Gastrocnemius medialis (tissue), 4 donors: ENCODE measurements around the gene LANCL2. TPM values are rescaled to one million over a fixed set of nuclear protein-coding genes. Genes with fewer than 3 reads are reported as not detected.

Source experiments
- ATAC-seq, 2 donors: fragments of 150-250 bp; one replicate each; pipeline ENCODE4 v1.9.1; 2016
- DNase-seq, 2 donors: peaks; one replicate each; pipeline ENCODE4 v3.0.0-alpha.2; 2019
- H3K27ac ChIP-seq, 4 donors: fragments of 200-600 bp; sonication (generic); 1 replicate in 1 of 4; 2 replicates in 3 of 4; pipeline ENCODE4 v1.5.1; 2016 to 2018; ENCODE audit warnings: mild to moderate bottlenecking in 2 of 4, moderate library complexity in 1 of 4
- H3K27me3 ChIP-seq, 3 donors: fragments of 200-600 bp; sonication (generic) in 2 of 3; 1 replicate in 1 of 3; 2 replicates in 2 of 3; pipeline versions ENCODE4 v1.5.1 to v1.6.0; 2016 to 2019; ENCODE audit warnings: mild to moderate bottlenecking in 1 of 3, moderate library complexity in 1 of 3
- H3K36me3 ChIP-seq, 2 donors: fragments of 200-600 bp; sonication (generic) in 1 of 2; one replicate each; pipeline ENCODE4 v1.5.1; 2017 to 2018
- H3K4me1 ChIP-seq, 2 donors: fragments of 200-600 bp; sonication (generic) in 1 of 2; one replicate each; pipeline ENCODE4 v1.5.1; 2016 to 2017; ENCODE audit warnings: mild to moderate bottlenecking in 2 of 2
- H3K4me3 ChIP-seq, 4 donors: fragments of 200-600 bp; sonication (generic) in 3 of 4; 1 replicate in 1 of 4; 2 replicates in 3 of 4; pipeline ENCODE4 v1.5.1; 2016 to 2019; ENCODE audit warnings: mild to moderate bottlenecking in 2 of 4
- H3K9me3 ChIP-seq, 3 donors: fragments of 200-600 bp; sonication (generic) in 2 of 3; 1 replicate in 1 of 3; 2 replicates in 2 of 3; pipeline ENCODE4 v1.5.1; 2016 to 2019
- POLR2A ChIP-seq, 2 donors: fragments of 450-650 bp; IDR thresholded peaks; one replicate each; pipeline ENCODE4 v1.6.1; 2017; ENCODE audit warnings: antibody characterized with exemption in 2 of 2, mild to moderate bottlenecking in 2 of 2, moderate library complexity in 2 of 2
- in situ Hi-C, 4 donors: fragments of 200-750 bp; cut with MboI; loops; one replicate each; pipeline versions ENCODE4 v1.15.0 to v1.8.0; 2017; ENCODE audit warnings: low sequenced_read_pairs in 4 of 4
- intact Hi-C: fragments of 100-400 bp; cut with DNase I; formaldehyde crosslinking; loops from one replicate; pipeline ENCODE4 v1.15.1; 2023; ENCODE audit warnings: low total_unique reads
- total RNA-seq, 4 donors: library from RNA; depleted of rRNA; stranded (reverse); fragments of >200 nt; gene quantifications; one replicate each; pipeline versions ENCODE4 v1.1.0 to v1.2.3, GENCODE V29; 2016
- TF ChIP-seq, protein P1 (sequence below), 5 experiments: fragments of 450-650 bp in 3 of 5; fragments of 200-600 bp in 2 of 5; sonication (generic) in 2 of 5; IDR thresholded peaks in 4 of 5; conservative IDR thresholded peaks in 1 of 5; 1 replicate in 4 of 5; 2 replicates in 1 of 5; pipeline ENCODE4 v1.5.1; 2016 to 2019; ENCODE audit warnings: antibody characterized with exemption in 5 of 5, mild to moderate bottlenecking in 3 of 5, moderate library complexity in 3 of 5

LANCL2 gene, protein sequence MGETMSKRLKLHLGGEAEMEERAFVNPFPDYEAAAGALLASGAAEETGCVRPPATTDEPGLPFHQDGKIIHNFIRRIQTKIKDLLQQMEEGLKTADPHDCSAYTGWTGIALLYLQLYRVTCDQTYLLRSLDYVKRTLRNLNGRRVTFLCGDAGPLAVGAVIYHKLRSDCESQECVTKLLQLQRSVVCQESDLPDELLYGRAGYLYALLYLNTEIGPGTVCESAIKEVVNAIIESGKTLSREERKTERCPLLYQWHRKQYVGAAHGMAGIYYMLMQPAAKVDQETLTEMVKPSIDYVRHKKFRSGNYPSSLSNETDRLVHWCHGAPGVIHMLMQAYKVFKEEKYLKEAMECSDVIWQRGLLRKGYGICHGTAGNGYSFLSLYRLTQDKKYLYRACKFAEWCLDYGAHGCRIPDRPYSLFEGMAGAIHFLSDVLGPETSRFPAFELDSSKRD
- 10 to 100 TPM in 1 of 4 donors, 1 to 10 TPM in 3; 5.1 to 13.0 (median 7.4) TPM for total RNA-seq

DNA sequence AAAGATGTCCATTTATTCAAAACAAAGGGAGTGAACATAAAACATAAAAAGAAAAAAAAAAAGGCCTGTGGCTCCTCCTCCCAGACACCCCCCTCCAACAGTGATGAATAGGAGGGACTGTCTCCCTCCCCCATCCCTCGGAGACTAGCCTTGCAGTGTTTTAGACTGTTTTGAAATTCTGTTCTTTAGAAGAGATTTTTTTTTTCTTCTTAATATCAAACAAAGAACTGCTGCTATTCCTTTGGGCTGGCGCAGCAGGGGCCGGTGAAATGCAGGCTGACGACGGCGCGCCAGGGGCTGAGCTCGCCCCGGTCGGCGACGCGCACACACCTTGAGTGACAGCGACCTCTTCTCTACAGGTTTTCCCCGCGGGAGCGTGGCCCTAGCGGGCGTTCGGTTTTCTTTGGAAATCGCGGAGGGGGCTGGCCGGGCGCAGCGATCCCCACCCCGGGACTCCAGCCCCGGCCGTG, at the start of gene LANCL2:
Gene LANCL2, plus strand, starts transcription at position 133 of the 470 bp plus-strand sequence. CDS start 689 bp downstream, outside the sequence.
- peak within 1 kb of the TSS; percentile 97 to 99 (median 98) for H3K27ac ChIP-seq
- H3K36me3 ChIP-seq = no peaks in the 10 kb centered on the region
- in situ Hi-C loops = loop anchor here in 2 of 4 donors (25.0 kb wide), 2 partner anchors 603 to 697 kb away; partner anchors contain the start of genes SEC61G (in 2 of the 2), CCT6A (in 1 of the 2), PSPH (in 1 of the 2) and SUMF2 (in 1 of the 2)
- peak within 1 kb of the TSS; percentile 86 to 99 (median 91) for H3K4me3 ChIP-seq
- no peaks in the 10 kb centered on the region for H3K9me3 ChIP-seq
- ATAC-seq = peak; percentile 48
- intact Hi-C loops = loop anchor here (1.0 to 10.0 kb wide), 5 partner anchors 83 to 717 kb away; partner anchors contain the start of genes MRPS17 and VOPP1
- peak; percentile 11 to 26 for DNase-seq
- H3K4me1 ChIP-seq = peaks cover 11 to 23% of the 10 kb centered on the region in 2 donors
- no peak for TF ChIP-seq POLR2A (IDR thresholded peaks at IDR 0.05)
- TF ChIP-seq, protein P1, sequence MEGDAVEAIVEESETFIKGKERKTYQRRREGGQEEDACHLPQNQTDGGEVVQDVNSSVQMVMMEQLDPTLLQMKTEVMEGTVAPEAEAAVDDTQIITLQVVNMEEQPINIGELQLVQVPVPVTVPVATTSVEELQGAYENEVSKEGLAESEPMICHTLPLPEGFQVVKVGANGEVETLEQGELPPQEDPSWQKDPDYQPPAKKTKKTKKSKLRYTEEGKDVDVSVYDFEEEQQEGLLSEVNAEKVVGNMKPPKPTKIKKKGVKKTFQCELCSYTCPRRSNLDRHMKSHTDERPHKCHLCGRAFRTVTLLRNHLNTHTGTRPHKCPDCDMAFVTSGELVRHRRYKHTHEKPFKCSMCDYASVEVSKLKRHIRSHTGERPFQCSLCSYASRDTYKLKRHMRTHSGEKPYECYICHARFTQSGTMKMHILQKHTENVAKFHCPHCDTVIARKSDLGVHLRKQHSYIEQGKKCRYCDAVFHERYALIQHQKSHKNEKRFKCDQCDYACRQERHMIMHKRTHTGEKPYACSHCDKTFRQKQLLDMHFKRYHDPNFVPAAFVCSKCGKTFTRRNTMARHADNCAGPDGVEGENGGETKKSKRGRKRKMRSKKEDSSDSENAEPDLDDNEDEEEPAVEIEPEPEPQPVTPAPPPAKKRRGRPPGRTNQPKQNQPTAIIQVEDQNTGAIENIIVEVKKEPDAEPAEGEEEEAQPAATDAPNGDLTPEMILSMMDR (IDR thresholded peaks at IDR 0.05 in 4 of 5, conservative IDR thresholded peaks at IDR 0.05 in 1 of 5) = no peak
- H3K27me3 ChIP-seq = no peaks in the 10 kb centered on the region

DNA sequence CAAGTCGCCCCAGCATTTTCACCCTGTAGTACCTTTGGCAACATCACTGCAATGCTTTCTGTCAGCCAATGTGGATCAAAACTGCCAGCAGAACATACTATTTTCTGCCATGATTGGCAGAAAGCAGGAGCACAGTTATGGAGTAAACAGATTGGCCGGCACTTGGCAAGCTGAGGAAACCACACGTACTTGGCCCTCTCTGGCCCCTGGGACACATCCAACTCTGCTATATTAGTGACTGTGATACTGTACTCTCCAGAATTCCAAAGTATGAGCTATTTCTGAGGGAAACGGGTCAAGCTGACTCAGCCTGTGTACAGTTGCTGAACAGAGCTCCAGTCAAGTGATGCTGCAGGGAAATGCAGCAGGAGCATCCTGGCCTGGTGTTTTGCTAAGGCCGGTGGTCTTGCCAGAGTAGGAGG, 39.8 kb upstream of the LANCL2 start:
- ATAC-seq (peak; percentile 94 to 99), DNase-seq (peak; percentile 63 to 83)
- Histone ChIP-seq H3K9me3 (no peaks in the 10 kb centered on the region), H3K4me1 (peaks cover 16 to 17% of the 10 kb centered on the region in 2 donors), H3K27me3 (no peaks in the 10 kb centered on the region), H3K36me3 (no peaks in the 10 kb centered on the region), H3K4me3 (no peak overlapping the region), H3K27ac (peak overlapping the region in 2 of 4 donors; percentile 12 to 75)
- in situ Hi-C loops (no loop called here), intact Hi-C loops (loop anchor here (2.0 kb wide), 1 partner anchor 41 kb away; no protein-coding TSS in a partner anchor)
- TF ChIP-seq POLR2A (IDR thresholded peaks at IDR 0.05) = no peak
- TF ChIP-seq, protein P1 (IDR thresholded peaks at IDR 0.05 in 4 of 5, conservative IDR thresholded peaks at IDR 0.05 in 1 of 5) = no peak

DNA sequence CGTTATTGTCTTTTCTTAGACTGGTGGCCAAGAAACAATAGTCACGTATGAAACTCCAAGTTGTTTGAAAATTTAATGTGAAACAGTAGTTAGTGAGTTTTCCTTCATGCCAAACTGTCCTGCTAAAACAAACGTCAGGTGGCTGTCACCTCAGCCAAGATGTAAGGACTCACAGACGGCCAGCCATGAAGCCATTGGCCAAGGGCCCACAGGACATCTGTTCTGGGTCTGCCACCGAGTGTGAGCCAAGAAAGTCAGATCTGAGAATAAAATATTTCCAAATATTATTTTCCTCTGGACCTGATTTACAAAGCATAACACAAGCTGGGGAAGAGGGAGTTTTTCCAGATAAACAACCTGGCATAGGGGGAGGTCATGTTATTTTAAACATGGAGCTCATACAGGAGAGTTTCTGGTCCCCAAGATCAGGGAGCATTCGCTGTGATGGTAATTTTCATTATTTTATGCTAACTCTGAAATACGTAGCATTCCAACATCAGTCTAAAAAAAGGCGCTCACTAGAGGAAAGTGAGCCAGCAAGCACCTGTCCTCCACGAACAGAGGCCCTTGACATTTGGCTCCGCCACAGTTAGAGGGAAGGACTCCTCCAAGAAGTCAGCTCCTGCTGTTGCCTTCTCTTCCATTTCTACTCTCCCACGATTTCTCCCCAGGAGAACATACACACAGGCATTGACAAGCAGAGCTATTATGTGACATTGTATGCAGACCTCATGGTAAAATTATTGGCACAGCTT, 38.9 kb upstream of the LANCL2 start:
- Histone ChIP-seq H3K27ac (peak overlapping the region in 2 of 4 donors; percentile 12 to 75), H3K27me3 (no peaks in the 10 kb centered on the region), H3K4me3 (no peak overlapping the region), H3K4me1 (peaks cover 16 to 17% of the 10 kb centered on the region in 2 donors), H3K9me3 (no peaks in the 10 kb centered on the region), H3K36me3 (no peaks in the 10 kb centered on the region)
- in situ Hi-C loops (no loop called here), intact Hi-C loops (no loop called here)
- DNase-seq (no peak), ATAC-seq (peak in 1 of 2 donors; percentile 22)
- no peak for TF ChIP-seq POLR2A (IDR thresholded peaks at IDR 0.05)
- TF ChIP-seq, protein P1 (IDR thresholded peaks at IDR 0.05 in 4 of 5, conservative IDR thresholded peaks at IDR 0.05 in 1 of 5) = no peak

- TF ChIP-seq, protein P1 (IDR thresholded peaks at IDR 0.05 in 4 of 5, conservative IDR thresholded peaks at IDR 0.05 in 1 of 5) = no peak
- TF ChIP-seq POLR2A (IDR thresholded peaks at IDR 0.05) = no peak
- Histone ChIP-seq H3K4me3 (no peak overlapping the region), H3K27me3 (no peaks in the 10 kb centered on the region), H3K27ac (no peak overlapping the region), H3K9me3 (no peaks in the 10 kb centered on the region), H3K4me1 (peaks cover 16 to 17% of the 10 kb centered on the region in 2 donors), H3K36me3 (no peaks in the 10 kb centered on the region)
- ATAC-seq (no peak), DNase-seq (no peak)
- intact Hi-C loops = no loop called here
- in situ Hi-C loops = no loop called here
These were observed 38.1 kb upstream of the LANCL2 start for GRCh38 chr7:55326945-55327626.
